LoVo (cell line): ENCODE data around the gene GOLGA6C.
"Not testable (repeated sequence)": the region's sequence is repeated elsewhere in the genome, so short reads cannot be mapped to it uniquely, and the experiment has no call there.

Experiments used
- DNase-seq: peaks from one replicate; pipeline ENCODE4 v3.0.0-alpha.2; 2016; ENCODE audit warnings: low spot score

GOLGA6C gene

GRCh38 chr15:75252285-75252684, 5.8 kb upstream of the GOLGA6C start:
- DNase-seq, result not testable (repeated sequence)

- DNase-seq, result not testable (repeated sequence)
These were observed 648 bp downstream of the GOLGA6C start for GRCh38 chr15:75258620-75259343.

DNA sequence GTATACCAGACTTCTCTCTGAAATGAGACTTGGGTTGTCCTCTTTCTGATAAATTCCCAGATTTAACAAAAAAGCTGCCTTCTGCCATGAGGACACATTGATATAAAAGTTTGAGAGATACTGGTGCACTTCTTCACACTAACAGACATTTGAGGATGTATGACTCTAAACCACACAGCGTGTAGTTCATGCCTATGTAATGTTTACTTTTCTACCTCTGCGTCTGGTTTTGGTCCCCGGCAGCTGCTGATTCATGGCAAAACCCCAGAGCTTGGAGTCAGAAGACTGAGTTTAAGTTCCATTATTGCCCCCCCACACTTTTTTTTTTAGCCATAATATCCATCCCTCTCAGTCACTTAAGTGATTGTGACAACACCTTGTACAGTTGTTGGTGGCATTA, 1.7 kb downstream of the GOLGA6C start:
- not testable (repeated sequence) for DNase-seq

DNA sequence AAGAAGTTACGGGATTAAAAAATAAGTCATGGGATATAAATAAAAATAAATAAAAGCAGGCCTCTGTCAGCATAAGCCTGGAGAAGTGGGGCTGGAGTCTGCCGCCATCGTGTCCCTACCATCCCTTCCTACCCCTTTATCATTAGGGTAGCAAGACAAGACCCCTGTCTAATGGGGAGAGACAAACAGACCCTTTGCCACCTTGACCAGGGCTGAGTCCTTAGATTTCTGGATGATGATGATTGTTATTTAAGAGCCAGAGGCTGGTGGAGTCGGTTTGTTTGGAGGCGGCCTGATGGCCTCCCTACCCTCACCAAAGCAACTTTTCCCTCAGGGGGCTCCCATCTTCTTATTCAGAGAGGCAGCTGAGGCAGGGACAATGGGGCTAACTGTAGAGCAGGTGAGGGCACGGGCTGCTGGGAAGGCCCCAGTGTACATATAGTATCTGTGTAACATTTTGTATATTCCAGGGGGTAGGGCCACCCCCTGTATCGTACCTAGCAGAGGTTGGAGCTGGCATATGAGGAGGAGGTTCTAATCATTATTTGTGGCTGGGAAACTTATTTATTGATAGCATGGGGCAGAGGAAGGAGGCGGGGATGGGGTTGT, 15.7 kb downstream of the GOLGA6C start:
- not testable (repeated sequence) for DNase-seq

DNA sequence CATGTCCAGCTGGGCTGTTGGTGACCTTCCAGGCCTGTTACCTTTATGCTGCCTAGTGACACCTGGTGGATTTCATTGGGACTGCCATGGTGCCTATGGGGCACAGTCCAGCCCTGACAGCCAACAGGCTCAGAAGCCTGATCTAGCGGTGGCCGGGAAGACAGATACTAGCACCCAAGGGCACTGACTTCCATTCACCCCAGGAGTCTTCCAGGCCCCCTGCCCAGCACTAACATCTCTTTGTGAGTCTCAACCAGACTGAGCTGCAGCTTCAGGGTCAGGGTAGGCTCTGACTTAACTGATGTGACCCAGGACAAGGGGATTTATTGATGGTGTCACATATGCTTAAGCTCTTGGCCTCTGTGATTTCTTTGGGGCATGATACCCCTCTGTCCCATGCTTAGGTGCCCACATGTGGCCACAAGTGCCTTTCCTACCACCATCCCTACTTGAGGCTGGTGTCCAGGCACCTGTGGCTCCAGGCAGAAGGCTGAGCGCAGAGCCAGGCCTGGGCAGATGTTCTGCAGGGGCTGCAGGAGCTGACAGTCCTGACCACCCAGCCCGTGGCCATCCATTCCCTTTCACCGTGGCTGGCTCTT, 16.5 kb downstream of the GOLGA6C start:
- peak; percentile 41 for DNase-seq

DNA sequence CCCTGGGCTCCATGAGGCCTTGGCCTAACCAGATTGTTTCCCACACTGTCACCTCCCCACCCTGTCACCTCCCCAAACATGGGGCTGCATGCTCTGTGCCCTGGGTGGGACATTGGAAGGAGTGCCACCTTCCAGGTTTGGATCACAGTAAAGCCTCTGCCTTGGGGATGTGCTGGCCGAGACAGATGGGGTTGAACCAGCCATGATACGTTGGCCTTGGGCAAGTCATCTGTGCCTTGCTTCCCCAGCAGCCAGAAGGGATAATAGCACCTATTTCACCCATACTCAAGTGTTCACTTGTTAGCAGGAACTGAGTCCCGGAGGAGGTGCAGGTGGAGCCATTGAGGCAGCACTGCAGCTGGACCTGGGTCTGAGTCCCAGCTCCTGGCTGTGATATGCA, 17.5 kb downstream of the GOLGA6C start:
- not testable (repeated sequence) for DNase-seq

DNA sequence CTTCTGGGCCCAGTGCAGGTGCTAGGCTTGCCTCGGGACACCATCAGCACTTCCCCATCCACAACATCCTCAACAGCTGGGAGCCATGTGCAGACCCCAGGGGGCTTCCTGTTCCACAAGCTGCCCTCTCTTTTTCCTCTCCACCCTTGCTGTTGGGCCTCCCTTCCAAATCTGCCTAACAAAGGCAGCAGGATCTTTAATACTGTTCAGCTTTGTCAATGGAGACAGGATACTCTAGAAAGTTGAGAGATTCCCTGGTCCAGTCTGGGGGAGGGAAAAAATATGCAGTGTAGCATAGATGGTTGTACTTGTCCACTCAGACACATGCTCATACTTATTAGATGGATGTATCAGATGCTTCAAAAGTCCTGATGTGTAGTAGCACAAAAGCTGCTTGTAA, 20.4 kb downstream of the GOLGA6C start:
- DNase-seq, result not testable (repeated sequence)

- DNase-seq, result not testable (repeated sequence)
These were observed 24.4 kb downstream of the GOLGA6C start, which contains the start of gene GOLGA6D for GRCh38 chr15:75282572-75282971. TSS of gene GOLGA6D (plus strand) at chr15:75282835. CDS start at chr15:75282876, 41 bp downstream.

DNA sequence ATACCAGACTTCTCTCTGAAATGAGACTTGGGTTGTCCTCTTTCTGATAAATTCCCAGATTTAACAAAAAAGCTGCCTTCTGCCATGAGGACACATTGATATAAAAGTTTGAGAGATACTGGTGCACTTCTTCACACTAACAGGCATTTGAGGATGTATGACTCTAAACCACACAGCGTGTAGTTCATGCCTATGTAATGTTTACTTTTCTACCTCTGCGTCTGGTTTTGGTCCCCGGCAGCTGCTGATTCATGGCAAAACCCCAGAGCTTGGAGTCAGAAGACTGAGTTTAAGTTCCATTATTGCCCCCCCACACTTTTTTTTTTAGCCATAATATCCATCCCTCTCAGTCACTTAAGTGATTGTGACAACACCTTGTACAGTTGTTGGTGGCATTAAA, 26.0 kb downstream of the GOLGA6C start:
- DNase-seq, result not testable (repeated sequence)

DNA sequence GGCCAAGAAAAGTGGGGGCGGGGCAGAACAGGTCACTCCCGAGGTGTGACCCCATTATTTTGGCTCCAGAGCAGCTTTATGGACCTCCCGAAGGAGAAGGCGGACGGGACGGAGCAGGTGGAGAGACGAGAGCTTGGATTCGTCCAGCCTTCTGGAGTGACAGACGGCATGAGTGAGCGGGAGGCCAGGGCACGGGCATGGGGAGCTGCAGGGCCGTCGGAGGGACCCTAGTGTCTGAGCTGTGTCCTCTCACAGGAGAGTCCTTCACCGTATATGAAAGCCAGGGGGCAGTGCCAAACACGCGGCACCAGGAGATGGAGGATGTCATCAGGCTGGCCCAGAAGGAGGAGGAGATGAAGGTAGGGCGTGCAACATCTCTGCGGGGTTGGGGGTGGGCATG, 35.5 kb downstream of the GOLGA6C start:
- not testable (repeated sequence) for DNase-seq

GRCh38 chr15:75298541-75299310, 40.6 kb downstream of the GOLGA6C start:
- DNase-seq, result not testable (repeated sequence)

- not testable (repeated sequence) for DNase-seq
These were observed 41.2 kb downstream of the GOLGA6C start for GRCh38 chr15:75299311-75299688.

DNA sequence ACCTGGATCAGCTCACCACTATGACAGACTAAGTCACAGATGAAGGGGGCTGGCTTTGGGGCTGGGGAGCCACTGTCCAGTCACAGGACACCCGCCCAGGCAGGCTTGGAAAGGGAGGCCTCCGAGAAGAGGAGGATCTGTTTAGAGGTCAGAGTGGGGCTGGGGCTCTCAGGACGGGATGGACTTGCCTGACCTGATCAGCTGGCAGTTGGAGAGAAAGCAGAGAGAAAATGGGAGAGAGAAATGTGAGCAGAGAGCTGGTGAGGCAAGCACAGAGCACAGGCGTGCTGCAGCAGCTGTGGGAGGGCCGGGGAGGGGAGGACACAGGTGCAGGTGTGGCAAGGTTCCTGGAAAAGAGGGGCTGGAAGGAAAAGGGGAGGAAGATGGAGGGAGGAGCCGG, 41.9 kb downstream of the GOLGA6C start:
- not testable (repeated sequence) for DNase-seq

- DNase-seq, result no peak
These were observed 44.2 kb downstream of the GOLGA6C start for GRCh38 chr15:75302318-75302717.

DNA sequence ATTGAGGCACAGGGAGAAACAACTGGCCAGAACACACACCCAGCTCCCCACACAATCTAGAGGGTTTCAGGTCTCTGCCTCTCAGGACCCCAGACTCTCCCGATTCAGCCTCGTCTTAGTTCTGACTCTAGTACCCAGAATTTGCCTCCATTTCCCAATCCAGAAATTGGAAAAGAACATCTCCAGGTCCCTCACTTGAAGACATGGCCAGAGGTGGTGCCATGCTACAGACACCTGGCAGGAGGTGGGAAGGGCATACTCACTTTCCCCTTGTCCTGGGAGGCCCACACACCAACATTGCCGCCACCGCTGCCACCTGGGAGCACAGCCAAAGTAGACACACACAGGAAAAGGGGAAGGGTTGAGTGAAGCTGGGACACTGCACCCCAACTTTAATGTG, 44.6 kb downstream of the GOLGA6C start:
- DNase-seq, result not testable (repeated sequence)

DNA sequence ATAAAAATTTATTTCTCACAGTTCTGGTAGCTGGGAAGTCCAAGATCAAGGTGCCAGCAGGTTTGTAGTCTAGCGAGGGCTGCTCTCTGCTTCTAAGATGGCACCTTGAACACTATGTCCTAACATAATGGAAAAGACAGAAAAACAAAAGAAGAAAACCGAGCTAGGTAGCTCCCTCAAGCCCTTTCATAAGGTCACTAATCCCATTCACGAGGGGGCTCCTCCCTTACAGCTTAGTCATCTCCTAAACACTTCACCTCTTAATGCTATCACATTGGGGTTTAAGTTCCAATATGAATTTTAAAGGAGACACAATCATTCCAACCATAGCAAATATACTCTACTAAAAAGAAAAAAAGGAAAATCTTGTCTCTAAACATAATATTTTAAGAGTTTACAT, 48.1 kb downstream of the GOLGA6C start:
- no peak for DNase-seq

DNA sequence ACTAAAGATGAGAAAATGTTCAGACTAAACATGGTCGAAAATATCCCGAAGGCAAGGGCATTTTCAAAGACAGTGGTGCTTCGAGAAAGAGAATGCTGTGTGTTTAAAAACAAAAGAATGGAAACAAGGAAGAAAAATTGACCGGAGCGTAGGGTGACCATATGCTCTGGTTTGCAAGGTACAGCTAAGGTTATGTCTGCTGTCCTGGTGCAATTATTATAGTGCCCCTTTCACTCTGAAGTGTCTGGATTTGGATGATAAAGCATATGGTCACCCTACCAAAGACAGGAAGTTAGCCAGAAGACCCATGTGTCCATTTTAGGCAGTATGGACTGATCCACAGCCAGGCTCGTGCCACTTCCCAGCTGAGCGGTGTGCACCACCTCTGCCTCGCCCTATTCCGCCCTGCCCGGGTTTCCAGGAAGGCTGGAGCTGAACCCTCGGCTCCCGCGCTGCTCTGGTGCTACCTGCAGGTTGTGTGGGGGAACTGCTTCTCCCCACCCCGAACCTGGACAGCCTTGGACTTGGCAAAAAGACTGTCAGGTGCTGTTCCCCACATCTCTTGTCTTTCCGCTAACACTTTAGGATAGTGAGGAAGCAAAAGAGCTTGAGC, 49.8 kb downstream of the GOLGA6C start:
- peak; percentile 65 for DNase-seq

- no peak for DNase-seq
These were observed 51.6 kb downstream of the GOLGA6C start for GRCh38 chr15:75309711-75310110.

DNA sequence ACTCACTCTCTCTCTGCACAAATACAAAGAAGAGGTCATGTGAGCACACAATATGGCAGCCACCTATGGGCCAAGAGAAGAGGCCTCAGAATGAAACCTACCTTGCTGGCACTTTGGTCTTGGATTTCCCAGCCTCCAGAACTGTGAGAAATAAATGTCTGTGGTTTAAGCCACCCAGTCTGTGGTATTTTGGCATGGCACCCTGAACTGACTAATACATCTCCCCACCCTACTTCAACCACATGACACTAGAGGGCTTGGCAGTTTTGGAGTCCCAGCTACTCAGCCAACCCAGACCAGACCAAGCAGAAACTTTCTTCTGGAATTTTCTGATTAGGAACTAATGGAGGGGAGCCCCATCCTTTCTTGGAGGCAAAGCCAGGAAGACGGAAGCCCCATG, 54.4 kb downstream of the GOLGA6C start:
- not testable (repeated sequence) for DNase-seq

GRCh38 chr15:75313116-75313845, 55.1 kb downstream of the GOLGA6C start:
- no peak for DNase-seq
